Fibroblast of skin of scalp (primary cell): ENCODE results near the gene CRIM1.

Experiments
- DNase-seq: peaks from one replicate; pipeline ENCODE4 v3.0.0-alpha.2; 2013

The CRIM1 gene

DNA sequence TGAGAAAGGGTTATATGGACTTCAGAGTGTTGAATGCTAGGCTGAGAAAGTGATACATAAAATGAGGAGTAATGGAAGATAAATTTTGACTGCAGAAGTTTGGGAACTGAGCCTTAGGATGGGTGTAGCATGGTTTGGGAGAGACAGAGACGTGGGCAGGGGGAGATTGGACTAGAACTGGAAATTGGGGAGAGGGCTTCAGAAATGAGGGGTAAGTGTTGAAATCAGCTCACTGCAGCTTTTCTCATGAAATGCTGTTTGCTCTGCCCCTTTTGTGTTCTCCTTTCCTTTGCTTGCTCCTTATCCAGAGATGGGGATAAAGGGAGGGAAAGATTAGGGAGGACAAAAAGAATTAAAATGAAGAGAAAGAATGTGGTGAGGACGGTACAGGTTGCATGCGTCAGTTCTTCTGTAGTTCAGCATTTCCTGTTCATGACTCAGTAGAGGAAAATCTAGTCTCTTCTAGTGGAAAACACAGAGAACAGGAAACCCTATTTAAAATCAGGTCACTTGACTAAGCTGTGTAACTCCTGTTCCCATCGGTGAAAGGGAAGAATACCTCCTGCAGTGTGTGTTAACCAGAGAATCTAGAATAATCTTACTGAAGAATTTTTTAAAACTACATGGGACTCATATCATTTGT is 105.6 kb downstream of the CRIM1 start:
- peak; percentile 86 for DNase-seq

- no peak for DNase-seq
Measured at GRCh38 chr2:36462311-36462935, 106.8 kb downstream of the CRIM1 start.

DNA sequence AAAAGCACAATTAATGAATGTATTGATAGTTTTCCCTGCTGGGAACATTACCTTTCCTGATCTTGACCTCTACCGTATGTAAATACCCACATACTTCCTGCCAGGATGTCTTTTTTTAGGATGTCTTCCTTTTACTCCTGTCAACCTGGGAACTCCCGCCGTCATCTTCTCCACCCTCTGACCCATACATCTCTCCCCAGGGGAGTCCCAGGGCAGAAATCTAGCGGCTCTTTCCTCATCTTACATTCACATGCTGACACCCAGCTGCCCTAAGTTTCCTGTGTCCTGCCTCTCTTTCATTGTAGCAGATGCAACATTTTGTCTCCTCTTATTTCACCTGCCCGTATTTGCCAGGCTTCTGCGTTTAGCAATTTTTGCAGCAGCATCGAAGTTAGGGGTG is 107.8 kb downstream of the CRIM1 start:
- no peak for DNase-seq

DNA sequence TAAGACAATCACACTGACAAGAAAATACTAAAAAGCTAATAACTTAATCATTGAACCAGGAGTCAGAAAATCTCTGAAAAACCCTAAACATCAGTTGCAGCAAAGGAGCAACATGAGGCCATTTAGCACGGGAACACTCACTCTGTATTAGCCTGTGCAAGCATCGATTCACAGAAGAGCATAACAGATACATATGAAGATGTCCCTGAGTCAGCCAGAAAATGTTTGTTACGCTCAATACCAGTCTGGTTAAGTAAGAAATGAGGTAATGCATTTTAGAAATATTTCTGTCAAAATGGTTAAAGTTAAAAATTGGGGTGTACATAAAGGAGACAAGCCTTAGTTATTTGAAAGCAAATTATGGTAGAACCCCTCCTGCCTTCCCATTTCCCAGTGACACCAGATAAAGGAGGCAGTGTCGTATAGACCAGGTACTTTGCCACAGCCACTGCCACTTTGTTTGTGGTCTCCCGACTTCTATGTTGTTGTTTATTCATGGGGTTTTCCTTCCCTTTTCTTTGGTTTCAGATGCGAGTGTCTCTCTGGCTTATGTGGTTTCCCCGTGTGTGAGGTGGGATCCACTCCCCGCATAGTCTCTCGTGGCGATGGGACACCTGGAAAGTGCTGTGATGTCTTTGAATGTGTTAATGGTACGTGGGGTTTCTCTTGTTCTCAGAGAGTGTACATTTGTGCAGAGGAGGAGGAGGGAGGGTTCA is 108.6 kb downstream of the CRIM1 start:
- peak; percentile 42 for DNase-seq

GRCh38 chr2:36466135-36466534 is 110.6 kb downstream of the CRIM1 start:
- DNase-seq = no peak

- DNase-seq = peak; percentile 87
Measured at GRCh38 chr2:36468463-36469105, 113.0 kb downstream of the CRIM1 start.

GRCh38 chr2:36469106-36469477 is 113.5 kb downstream of the CRIM1 start:
- DNase-seq = no peak

DNA sequence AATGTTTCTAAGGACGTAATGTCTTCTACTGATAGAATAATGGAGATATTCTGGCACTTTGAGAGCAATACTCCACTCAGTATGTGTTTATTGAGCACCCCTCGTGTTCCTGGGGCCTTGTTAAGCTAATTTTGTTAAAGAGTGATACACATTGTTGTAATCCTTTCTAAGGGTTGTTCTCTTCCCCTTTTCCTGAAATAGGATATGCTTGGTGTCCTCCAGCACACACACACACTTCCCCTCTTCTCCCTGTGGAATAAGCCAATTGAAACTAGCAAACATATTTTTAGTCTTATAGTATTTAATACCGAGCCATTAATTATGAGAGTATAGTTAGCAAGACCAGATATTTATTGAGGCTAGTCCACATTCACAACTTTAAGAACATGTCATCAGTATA is 114.1 kb downstream of the CRIM1 start:
- DNase-seq = no peak

DNA sequence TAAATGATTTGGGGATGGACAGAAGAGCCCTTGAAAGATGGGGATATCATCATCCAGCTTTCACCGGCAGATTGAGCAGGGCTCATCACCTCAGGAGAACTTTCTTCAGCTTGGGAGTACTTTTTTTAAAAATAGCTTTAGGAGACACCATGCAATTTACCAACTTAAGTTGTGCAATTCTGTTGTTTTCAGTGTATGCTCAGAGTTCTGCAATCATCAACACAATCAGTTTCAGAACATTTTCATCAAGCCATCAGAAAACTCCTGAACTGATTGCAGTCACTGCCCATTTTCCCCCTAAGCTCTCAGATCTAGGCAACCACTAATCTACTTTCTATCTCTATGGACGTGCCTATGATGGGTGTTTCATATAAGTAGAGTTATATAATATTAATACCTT is 117.7 kb downstream of the CRIM1 start:
- no peak for DNase-seq

- DNase-seq = no peak
Measured at GRCh38 chr2:36476411-36476810, 120.8 kb downstream of the CRIM1 start.

- DNase-seq = no peak
Measured at GRCh38 chr2:36477315-36477714, 121.7 kb downstream of the CRIM1 start.

- no peak for DNase-seq
Measured at GRCh38 chr2:36477746-36478145, 122.2 kb downstream of the CRIM1 start.

- DNase-seq = peak; percentile 93
Measured at GRCh38 chr2:36478332-36478738, 122.8 kb downstream of the CRIM1 start.

DNA sequence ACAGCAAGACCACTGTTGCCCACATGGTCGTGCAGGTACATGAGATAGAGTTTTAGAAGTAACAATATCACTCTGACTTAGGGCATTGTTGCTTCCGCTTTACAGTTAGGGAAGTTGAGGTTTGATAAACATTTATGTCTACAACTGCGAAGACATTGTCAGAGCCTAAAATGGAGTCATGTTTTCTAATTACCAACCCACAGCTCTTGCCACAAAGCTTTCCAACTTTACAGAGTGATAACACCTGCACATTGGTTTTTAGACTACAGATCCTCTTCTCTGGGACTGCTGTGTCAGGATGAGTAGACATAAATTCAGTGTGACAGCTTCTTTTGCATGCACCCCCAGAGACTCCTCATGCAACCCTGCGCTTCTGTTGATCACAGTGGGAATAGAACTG is 123.4 kb downstream of the CRIM1 start:
- no peak for DNase-seq

GRCh38 chr2:36479406-36479805 is 123.8 kb downstream of the CRIM1 start:
- no peak for DNase-seq

- DNase-seq = no peak
Measured at GRCh38 chr2:36480028-36480427, 124.5 kb downstream of the CRIM1 start.

- DNase-seq = peak; percentile 52
Measured at GRCh38 chr2:36480636-36481035, 125.1 kb downstream of the CRIM1 start.

DNA sequence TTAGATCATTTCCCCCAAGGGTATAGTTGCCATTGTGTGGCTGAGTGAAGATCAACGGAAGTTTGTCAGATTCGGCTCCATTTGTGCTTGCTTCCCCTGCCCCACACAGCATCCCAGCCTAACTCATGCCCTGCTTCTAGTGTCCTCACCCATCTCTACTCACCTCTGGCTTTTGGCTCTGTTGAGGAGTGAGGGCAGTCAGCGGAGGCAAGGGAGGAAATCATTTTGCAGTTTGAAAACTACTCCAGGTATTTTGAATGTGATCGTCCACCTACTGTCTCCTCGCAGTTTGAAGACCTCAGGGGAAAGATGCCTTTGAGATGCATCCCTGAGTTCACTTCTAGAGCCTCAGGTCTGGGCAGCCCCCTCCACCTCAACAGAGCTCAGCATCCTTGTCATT is 126.1 kb downstream of the CRIM1 start:
- no peak for DNase-seq

GRCh38 chr2:36482576-36483214 is 127.1 kb downstream of the CRIM1 start:
- DNase-seq = peak; percentile 86

DNA sequence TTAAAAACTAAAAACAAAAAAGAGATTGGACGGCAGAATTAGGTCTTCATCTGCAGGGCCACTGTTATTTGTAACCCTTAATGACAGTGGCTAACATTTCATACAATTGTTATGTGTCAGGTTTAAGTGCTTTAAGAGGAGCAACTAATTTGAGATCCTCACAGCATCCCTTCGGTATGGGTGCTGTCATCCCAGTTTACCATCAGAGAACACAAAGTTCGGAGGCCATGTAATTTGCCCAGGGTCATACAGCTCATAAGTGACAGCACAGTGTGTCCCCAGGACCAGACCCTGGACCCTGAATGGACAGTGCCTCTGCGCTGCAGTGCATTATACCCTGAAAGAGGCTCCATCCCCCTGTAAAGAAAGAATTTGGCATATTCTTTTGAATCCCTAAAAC is 127.7 kb downstream of the CRIM1 start:
- no peak for DNase-seq

- DNase-seq = no peak
Measured at GRCh38 chr2:36484454-36484853, 128.9 kb downstream of the CRIM1 start.

DNA sequence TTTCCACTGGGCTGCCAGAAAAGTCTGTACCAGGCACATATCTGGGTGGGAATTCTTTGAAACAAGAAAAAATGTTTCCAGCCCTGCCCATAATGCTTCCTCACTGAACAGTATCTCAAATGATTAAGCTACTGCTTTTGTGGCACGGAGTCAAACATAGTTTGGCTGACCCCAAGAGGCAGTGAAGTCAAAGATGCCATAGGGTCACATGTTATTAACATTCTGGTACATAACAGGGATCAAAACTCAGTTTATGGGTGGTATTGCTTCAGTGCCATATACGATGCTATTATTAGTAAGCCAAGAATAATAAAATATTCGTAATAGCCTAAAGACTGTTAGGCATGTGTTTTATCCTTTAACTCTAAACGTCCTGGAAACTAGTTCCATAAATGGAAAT is 129.9 kb downstream of the CRIM1 start:
- peak; percentile 99 for DNase-seq

DNA sequence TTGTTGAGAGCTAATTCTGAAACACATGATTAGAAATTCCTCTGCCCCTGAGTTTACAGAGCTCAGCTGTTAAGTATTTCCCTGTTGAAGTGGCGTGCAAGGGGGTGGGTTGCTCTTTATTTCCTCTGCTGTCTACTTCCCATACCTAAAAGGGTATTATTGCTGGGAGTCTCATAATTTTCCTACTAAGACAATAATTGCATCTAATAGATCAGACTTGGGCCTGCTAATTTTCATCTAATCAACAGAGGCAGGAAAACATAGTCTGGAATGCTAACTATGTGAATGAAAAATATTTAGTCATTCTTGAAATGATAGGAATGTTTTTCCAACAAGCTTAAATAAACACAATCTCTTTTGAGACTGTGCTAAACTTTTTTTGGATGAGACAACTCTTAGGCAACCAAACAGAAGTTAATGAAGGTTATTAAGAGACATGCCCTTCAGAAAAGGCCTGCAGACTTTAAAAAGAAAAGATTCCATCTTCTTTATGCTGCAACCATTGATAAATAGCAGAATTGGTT is 131.0 kb downstream of the CRIM1 start:
- DNase-seq = peak; percentile 92
